ENCODE data around the gene HOXC6. TPM values are rescaled to one million over a fixed set of nuclear protein-coding genes. Genes with fewer than 3 reads are reported as not detected.

The HOXC6 gene
- total RNA-seq, 1 donor from 2014 or later = not detected

- Histone ChIP-seq H3K9me3 (replicated peaks) (no peaks in the 10 kb centered on the region), H3K36me3 (no peaks in the 10 kb centered on the region), H3K4me3 (no peak overlapping the region), H3K4me1 (peaks cover 25% of the 10 kb centered on the region), H3K27ac (replicated peaks) (no peak overlapping the region), H3K27me3 (ENCODE audit: low read depth) (peaks cover 100% of the 10 kb centered on the region)
- DNase-seq = no peak
- no peak for TF ChIP-seq CTCF (IDR thresholded peaks at IDR 0.05; ENCODE audit: borderline replicate concordance)
- intact Hi-C loops (cut with micrococcal nuclease) = no loop called here
Observed at GRCh38 chr12:53988541-53989226, 39.6 kb upstream of the HOXC6 start.

GRCh38 chr12:53989227-53990113, 38.8 kb upstream of the HOXC6 start:
- H3K4me3 ChIP-seq = no peak overlapping the region
- intact Hi-C loops (cut with micrococcal nuclease) = no loop called here

GRCh38 chr12:53990311-53991076, 37.7 kb upstream of the HOXC6 start:
- H3K4me1 ChIP-seq = peaks cover 32% of the 10 kb centered on the region
- no peak overlapping the region for H3K4me3 ChIP-seq
- no peaks in the 10 kb centered on the region for H3K9me3 ChIP-seq (replicated peaks)
- no peak for TF ChIP-seq CTCF (IDR thresholded peaks at IDR 0.05; ENCODE audit: borderline replicate concordance)
- peaks cover 100% of the 10 kb centered on the region for H3K27me3 ChIP-seq (ENCODE audit: low read depth)
- no peak overlapping the region for H3K27ac ChIP-seq (replicated peaks)
- intact Hi-C loops (cut with micrococcal nuclease) = no loop called here
- no peaks in the 10 kb centered on the region for H3K36me3 ChIP-seq
- DNase-seq = no peak

More at GRCh38 chr12:53989227-53990113, 38.8 kb upstream of the HOXC6 start:
- DNase-seq = no peak
- Histone ChIP-seq H3K27me3 (ENCODE audit: low read depth) (peaks cover 100% of the 10 kb centered on the region), H3K27ac (replicated peaks) (no peak overlapping the region), H3K4me1 (peaks cover 30% of the 10 kb centered on the region), H3K36me3 (no peaks in the 10 kb centered on the region), H3K9me3 (replicated peaks) (no peaks in the 10 kb centered on the region)
- peak; percentile 21 for TF ChIP-seq CTCF (IDR thresholded peaks at IDR 0.05; ENCODE audit: borderline replicate concordance)

- Histone ChIP-seq H3K4me3 (no peak overlapping the region), H3K27ac (replicated peaks) (no peak overlapping the region), H3K9me3 (replicated peaks) (no peaks in the 10 kb centered on the region), H3K4me1 (peaks cover 32% of the 10 kb centered on the region), H3K36me3 (no peaks in the 10 kb centered on the region), H3K27me3 (ENCODE audit: low read depth) (peaks cover 100% of the 10 kb centered on the region)
- TF ChIP-seq CTCF (IDR thresholded peaks at IDR 0.05; ENCODE audit: borderline replicate concordance) = no peak
- intact Hi-C loops (cut with micrococcal nuclease) = no loop called here
- DNase-seq = no peak
Observed at GRCh38 chr12:53991077-53991460, 37.2 kb upstream of the HOXC6 start.

GRCh38 chr12:53992377-53992889, 35.8 kb upstream of the HOXC6 start:
- Histone ChIP-seq H3K4me1 (peaks cover 31% of the 10 kb centered on the region), H3K27me3 (ENCODE audit: low read depth) (peaks cover 100% of the 10 kb centered on the region), H3K36me3 (no peaks in the 10 kb centered on the region), H3K27ac (replicated peaks) (no peak overlapping the region), H3K4me3 (no peak overlapping the region), H3K9me3 (replicated peaks) (no peaks in the 10 kb centered on the region)
- TF ChIP-seq CTCF (IDR thresholded peaks at IDR 0.05; ENCODE audit: borderline replicate concordance) = no peak
- intact Hi-C loops (cut with micrococcal nuclease) = no loop called here
- no peak for DNase-seq

Measured in left ventricle myocardium inferior (tissue), 1 donor.